Nucleus accumbens (tissue), 56 donors: ENCODE results near the gene NRG3.

ENCODE experiments used
- DNase-seq, 56 donors: peaks; one replicate each; lab custom pipeline; 2025; lab: John Stamatoyannopoulos, UW

Gene NRG3

DNA sequence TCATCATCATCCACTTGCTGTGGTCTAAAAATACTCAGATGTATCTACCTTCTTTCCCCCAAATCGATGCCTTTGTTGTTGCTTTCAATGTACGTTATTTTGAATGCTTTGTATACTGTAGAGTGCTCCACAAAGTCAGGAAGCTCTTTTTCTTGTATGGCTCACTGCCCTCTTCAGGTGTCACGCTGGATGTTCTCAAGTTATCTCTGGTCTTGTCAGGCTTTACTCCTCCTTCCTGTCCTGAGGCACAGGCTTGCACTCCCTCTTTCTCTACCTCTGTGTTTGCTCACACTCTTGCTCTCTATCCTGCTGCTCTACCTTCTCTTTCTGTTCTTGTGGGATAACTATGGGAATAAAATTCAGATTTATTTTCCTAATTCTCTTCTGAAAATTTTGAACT lies 381.3 kb downstream of the NRG3 start:
- DNase-seq = no peak

- DNase-seq = no peak
Measured at GRCh38 chr10:82266438-82266837, 391.4 kb downstream of the NRG3 start.

DNA sequence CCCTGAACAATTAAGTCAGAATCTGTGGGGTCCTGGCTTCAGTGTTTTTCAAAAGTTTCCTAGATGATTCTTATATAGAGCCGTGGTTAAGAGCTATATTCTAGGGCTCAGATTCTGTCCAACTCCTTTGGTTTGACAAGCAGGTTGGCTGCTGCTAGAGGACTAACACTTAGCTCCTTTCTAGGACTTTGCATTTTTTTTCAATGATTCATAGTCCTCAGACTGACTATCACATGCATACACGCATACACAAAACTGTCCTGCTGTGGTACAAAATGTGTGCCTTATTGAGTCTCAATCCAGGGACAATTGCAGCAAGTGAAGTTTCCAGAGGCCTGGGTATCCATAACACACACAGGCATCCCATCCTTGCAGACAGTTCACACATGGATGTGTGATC lies 392.0 kb downstream of the NRG3 start:
- DNase-seq = no peak

- DNase-seq = no peak
Measured at GRCh38 chr10:82267465-82267864, 392.5 kb downstream of the NRG3 start.

GRCh38 chr10:82267960-82268359 lies 393.0 kb downstream of the NRG3 start:
- no peak for DNase-seq

DNA sequence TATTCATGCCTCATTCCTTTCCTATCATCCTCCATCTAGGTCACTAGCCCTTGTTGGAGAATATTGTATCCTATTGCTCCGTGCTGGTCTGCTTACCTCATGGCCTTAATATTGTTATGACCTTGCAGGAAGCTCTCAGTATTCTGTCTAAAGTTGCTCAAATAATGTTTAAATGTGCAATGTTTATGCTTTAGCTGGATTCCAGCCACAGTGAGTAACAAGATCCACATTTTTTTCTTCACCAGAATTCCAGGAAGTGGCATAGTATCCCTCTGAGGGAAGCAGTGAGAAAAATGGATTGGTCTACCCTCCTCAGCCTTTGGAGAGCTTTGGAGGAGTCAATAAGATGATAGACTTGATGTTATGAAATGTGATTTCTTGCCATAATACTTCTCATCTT lies 402.6 kb downstream of the NRG3 start:
- DNase-seq = no peak

DNA sequence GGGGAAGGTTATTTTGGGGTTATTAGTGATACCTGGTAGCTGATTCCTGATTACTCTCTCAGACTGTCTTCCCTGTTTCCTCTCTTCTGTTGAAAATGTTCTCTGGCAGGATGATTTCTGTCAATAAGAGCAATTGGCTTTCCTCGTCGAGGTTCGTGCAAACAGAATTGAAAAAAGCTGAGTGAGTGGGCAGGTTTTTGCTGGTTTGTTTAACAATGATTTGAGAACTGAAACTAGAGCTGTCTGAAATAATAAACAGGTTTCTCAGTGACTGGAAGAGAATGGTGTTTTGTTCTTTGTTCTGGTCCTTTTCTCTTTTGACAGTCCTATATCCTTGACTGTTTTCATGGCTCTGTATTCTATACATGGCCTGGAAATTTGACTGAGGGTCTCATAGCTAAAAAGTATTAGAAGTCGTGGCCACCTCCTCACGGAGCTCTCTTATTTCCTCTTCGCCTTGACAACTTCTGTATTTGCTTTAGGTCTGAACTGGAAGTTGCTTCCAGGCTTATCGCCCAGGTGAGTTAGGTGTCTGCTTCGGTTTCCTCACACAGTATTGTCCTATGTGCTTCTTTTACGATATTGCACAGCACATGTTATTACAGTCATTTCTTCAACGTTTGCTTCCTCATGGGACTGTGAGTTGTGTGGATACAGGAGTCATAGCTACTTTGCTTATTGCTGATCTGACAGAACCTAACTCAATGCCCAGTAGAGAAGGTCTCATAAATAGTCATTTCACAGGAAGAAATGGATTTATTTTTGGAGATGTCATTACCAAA lies 403.6 kb downstream of the NRG3 start:
- no peak for DNase-seq

GRCh38 chr10:82282782-82283456 lies 407.9 kb downstream of the NRG3 start:
- peak in 1 of 56 donors; percentile 8 for DNase-seq

DNA sequence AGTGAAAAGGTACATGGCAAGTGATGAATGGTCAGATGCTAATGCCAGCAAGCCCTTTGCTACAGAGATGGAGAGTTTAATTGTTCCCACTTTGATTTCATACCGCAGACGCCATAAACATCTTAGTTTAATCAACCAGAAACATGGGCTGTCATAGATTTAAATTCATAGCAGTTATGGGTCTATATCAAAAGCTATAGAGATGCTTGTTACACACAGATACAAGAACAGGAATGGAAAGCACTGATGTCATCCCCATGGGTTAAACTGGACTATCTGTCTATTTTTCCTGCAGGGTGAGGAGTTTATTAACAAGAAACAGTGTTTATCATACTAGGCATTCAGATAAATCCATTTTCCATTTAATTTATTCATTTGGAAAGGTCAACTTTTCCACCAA lies 409.2 kb downstream of the NRG3 start:
- no peak for DNase-seq

GRCh38 chr10:82288461-82288881 lies 413.5 kb downstream of the NRG3 start:
- DNase-seq = no peak

- DNase-seq = no peak
Measured at GRCh38 chr10:82289945-82290344, 415.0 kb downstream of the NRG3 start.

DNA sequence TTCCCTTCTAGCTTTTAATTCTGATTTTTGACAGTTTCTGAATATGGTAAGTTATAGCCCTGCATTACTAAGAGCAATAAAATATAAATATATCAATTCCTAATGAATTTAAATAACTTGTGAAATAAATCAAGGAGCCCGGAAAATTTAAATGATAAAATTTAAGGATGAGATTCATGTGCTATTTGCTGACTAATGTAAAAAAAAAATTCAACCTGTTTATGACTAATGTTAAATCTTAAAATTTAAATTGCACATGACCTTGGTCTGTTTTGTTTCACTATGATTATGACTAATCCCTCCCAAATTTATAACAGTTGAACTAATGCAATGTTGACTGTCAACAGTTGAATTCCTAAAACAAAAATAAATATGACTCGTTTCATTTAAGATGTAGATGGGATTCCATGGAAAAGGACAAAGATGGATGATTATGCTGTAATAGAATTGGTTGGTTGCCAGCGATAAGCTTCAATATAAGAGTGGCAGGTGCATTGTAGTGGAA lies 419.9 kb downstream of the NRG3 start:
- no peak for DNase-seq

GRCh38 chr10:82308641-82309040 lies 433.6 kb downstream of the NRG3 start:
- DNase-seq = no peak

- no peak for DNase-seq
Measured at GRCh38 chr10:82310839-82311238, 435.8 kb downstream of the NRG3 start.

DNA sequence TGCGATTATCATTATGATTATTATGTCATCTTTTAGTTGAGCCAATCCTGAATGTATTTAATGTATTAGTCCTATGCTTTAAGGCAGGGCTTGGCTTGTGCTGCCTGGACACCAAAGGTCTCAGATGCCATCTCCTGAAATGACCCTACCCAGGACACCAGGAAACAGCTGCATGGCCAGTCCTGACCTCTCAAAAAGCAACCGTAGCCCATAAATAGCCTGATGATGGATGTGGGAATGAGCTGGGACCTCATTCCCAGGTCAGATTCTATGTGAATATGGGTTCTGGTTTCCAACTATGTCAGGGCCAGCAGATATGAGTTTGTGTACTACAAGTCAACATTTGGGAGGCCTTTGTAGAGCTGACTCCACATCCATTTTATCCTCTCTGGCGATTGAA lies 438.4 kb downstream of the NRG3 start:
- DNase-seq = no peak

- DNase-seq = no peak
Measured at GRCh38 chr10:82318534-82318933, 443.5 kb downstream of the NRG3 start.

DNA sequence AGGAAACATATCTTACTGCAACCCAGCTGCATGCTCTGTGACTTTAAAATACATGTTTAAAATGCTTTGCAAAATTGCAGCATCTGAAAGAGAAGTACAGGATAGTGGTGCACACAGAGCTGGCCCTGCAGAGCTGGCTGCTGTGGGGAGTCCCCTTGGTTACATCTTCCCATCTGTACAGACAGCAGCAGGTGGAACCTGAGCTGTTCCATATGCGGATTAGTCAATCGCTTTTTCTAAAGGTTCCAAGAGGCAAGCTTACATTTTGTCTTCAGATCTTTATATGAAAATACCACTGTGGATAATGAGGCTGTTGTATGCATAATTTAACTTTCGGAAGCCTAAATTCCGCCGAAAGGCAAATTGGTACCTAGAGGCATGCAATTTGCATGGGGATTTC lies 444.1 kb downstream of the NRG3 start:
- DNase-seq = no peak

GRCh38 chr10:82319562-82319961 lies 444.6 kb downstream of the NRG3 start:
- DNase-seq = no peak

- DNase-seq = no peak
Measured at GRCh38 chr10:82321724-82322123, 446.7 kb downstream of the NRG3 start.

GRCh38 chr10:82331716-82332115 lies 456.7 kb downstream of the NRG3 start:
- no peak for DNase-seq

DNA sequence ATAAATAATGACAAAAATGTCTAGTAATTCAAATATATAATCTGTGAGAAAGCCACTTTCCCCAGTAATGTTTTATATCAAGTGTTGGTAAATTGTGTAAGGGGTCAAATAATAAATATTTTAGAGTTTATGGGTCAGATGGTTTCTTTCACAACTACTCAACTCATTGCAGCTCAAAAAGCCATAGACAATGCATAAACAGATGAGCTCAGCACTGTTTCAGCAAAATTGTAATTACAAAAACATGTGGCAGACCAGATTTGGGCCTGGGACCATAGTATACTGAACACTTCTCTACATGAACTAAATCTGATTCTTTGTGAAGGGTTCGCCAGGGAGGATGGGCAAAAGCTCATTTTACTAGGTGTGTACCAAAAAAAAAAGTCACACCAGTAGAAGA lies 460.8 kb downstream of the NRG3 start:
- no peak for DNase-seq

- DNase-seq = no peak
Measured at GRCh38 chr10:82340166-82340565, 465.2 kb downstream of the NRG3 start.
